K562 (cell line): ENCODE measurements around the gene CAMK2G. TPM values are rescaled to one million over a fixed set of nuclear protein-coding genes. Genes with fewer than 3 reads are reported as not detected.

Experiments
- CEBPG ChIP-seq, 3 experiments: fragments of 200-800 bp in 1 of 3; sonication (Bioruptor generic) in 1 of 3; sonication (generic) in 1 of 3; formaldehyde crosslinking in 1 of 3; IDR thresholded peaks in 2 of 3; conservative IDR thresholded peaks in 1 of 3; 2 replicates each; pipeline versions ENCODE4 v1.6.1 to v1.8.0; 2016 to 2022; ENCODE audit warnings: missing compliant biosample characterization in 2 of 3, missing genetic modification characterization in 2 of 3, mild to moderate bottlenecking in 1 of 3, missing genetic modification reagents in 1 of 3
- CREB3 ChIP-seq: fragments of 450-650 bp; conservative IDR thresholded peaks from 2 replicates; pipeline ENCODE4 v1.6.1; 2016; ENCODE audit warnings: missing genetic modification characterization, low read depth, mild to moderate bottlenecking, missing compliant biosample characterization, moderate library complexity
- GABPB2 ChIP-seq: fragments of 250-450 bp; sonication (Bioruptor Pico); conservative IDR thresholded peaks from 2 replicates; pipeline ENCODE4 v1.5.1; 2021; ENCODE audit warnings: mild to moderate bottlenecking
- HDGF ChIP-seq: fragments of 450-650 bp; IDR thresholded peaks from 2 replicates; pipeline ENCODE4 v1.6.1; 2016
- HLTF ChIP-seq: fragments of 450-650 bp; IDR thresholded peaks from 2 replicates; pipeline ENCODE4 v1.6.1; 2016
- HNRNPUL1 ChIP-seq: fragments of 200-400 bp; formaldehyde crosslinking; IDR thresholded peaks from 2 replicates; pipeline ENCODE4 v1.6.1; 2017; ENCODE audit warnings: low read length
- NCOA6 ChIP-seq: fragments of 450-650 bp; IDR thresholded peaks from 2 replicates; pipeline ENCODE4 v1.6.1; 2017; ENCODE audit warnings: mild to moderate bottlenecking
- RNF219 ChIP-seq: fragments of 250-450 bp; sonication (Bioruptor Pico); IDR thresholded peaks from 2 replicates; pipeline ENCODE4 v1.5.0; 2022; ENCODE audit warnings: mild to moderate bottlenecking
- SP1 ChIP-seq: sonication (generic); formaldehyde crosslinking; IDR thresholded peaks from 2 replicates; pipeline ENCODE4 v1.8.1; 2022; ENCODE audit warnings: mild to moderate bottlenecking, missing genetic modification reagents
- TAF7 ChIP-seq: fragments of 450-650 bp; IDR thresholded peaks from 2 replicates; pipeline ENCODE4 v1.6.1; 2016; ENCODE audit warnings: missing genetic modification characterization, missing compliant biosample characterization
- TRIM28 ChIP-seq: fragments of 450-650 bp; IDR thresholded peaks from 2 replicates; pipeline ENCODE4 v1.6.1; 2017
- XRCC5 ChIP-seq: fragments of 200-400 bp; formaldehyde crosslinking; IDR thresholded peaks from 2 replicates; pipeline ENCODE4 v1.6.1; 2017; ENCODE audit warnings: low read depth, mild to moderate bottlenecking, low read length
- ZFP1 ChIP-seq: fragments of 450-650 bp; formaldehyde crosslinking; IDR thresholded peaks from 2 replicates; pipeline ENCODE4 v1.4.0; 2020; ENCODE audit warnings: mild to moderate bottlenecking, mixed read lengths
- ZNF212 ChIP-seq: fragments of 450-650 bp; formaldehyde crosslinking; IDR thresholded peaks from 2 replicates; pipeline ENCODE4 v1.4.0; 2020; ENCODE audit warnings: mild to moderate bottlenecking
- ZNF766 ChIP-seq: fragments of 200-800 bp; sonication (Bioruptor generic); conservative IDR thresholded peaks from 2 replicates; pipeline ENCODE4 v1.6.1; 2016; ENCODE audit warnings: missing genetic modification characterization, missing compliant biosample characterization
- ZNF785 ChIP-seq: fragments of 250-450 bp; sonication (Bioruptor Pico); IDR thresholded peaks from 2 replicates; pipeline ENCODE4 v1.4.0; 2020; ENCODE audit warnings: mild to moderate bottlenecking
- polyA plus RNA-seq, 8 experiments: library from polyadenylated mRNA; depleted of rRNA in 4 of 8; stranded (reverse) in 5 of 8; unstranded in 3 of 8; fragments of >200 nt; fragmentation: Nextera tagmentation in 2 of 8; fragmentation: Illumina TruSeq in 1 of 8; extraction: Ambion mirVana in 2 of 8; extraction: Trizol in 1 of 8; gene quantifications; 2 replicates each; pipeline versions ENCODE4 v1.2.1 to v1.2.3, GENCODE V29; 2011 to 2014; ENCODE audit warnings: inconsistent platforms in 1 of 8, missing spikeins in 1 of 8
- total RNA-seq, 7 experiments: library from RNA; depleted of rRNA in 6 of 7; stranded (reverse); fragments of >200 nt in 6 of 7; fragmentation: Illumina TruSeq in 2 of 7; extraction: Trizol in 2 of 7; gene quantifications; 2 replicates each; pipeline versions ENCODE4 v1.2.1 to v1.2.3, GENCODE V29; 2011 to 2021; ENCODE audit warnings: low replicate concordance in 1 of 7
- TF ChIP-seq, protein P1 (sequence below): fragments of 450-650 bp; IDR thresholded peaks from 2 replicates; pipeline ENCODE4 v1.6.1; 2017; ENCODE audit warnings: mild to moderate bottlenecking, moderate library complexity
- TF ChIP-seq, protein P2 (sequence below): fragments of 200-800 bp; sonication (Bioruptor generic); IDR thresholded peaks from 2 replicates; pipeline ENCODE4 v1.6.1; 2017; ENCODE audit warnings: missing genetic modification characterization, missing compliant biosample characterization
- TF ChIP-seq, protein P3 (sequence below), 2 experiments: fragments of 450-650 bp; IDR thresholded peaks; 2 replicates each; pipeline ENCODE4 v1.6.1; 2016
- TF ChIP-seq, protein P4 (sequence below): fragments of 450-650 bp; IDR thresholded peaks from 2 replicates; pipeline ENCODE4 v1.6.1; 2016; ENCODE audit warnings: mild to moderate bottlenecking

Gene CAMK2G
- total and polyA plus RNA-seq, 9 of the 15 experiments (the other 6 are each of a cell fraction or from before 2014, with no cell fraction given) = 9.0 to 37.9 (median 32.6) TPM

DNA sequence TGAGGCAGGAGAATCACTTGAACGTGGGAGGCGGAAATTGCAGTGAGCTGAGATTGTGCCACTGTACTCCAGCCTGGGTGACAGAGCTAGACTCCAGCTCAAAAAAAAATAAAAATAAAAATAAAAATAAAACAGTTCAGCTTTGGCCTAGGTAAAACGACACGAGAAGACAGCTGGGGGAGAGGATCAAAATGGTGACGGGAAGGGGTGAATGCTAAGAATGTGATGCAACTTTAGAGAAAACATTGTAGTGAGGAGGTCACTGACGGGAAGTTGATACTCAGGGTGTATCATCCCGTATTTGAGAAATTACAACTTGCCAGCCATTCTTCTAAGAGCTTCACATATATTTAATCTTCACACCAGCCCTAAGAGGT is 64.0 kb downstream of the CAMK2G start (continued):
- no peak for TF ChIP-seq XRCC5
- TF ChIP-seq CREB3 (tag) = no peak
- TF ChIP-seq NCOA6 = no peak
- TF ChIP-seq HLTF = 0 out of 2 replicates have a peak, but pooled peaks have one; percentile 42
- TF ChIP-seq TAF7 (tag) = no peak
- no peak for TF ChIP-seq RNF219 (CRISPR knock-in tag)
- no peak for TF ChIP-seq ZNF785 (CRISPR knock-in tag)
- TF ChIP-seq CEBPG (CRISPR knock-in tag; IDR thresholded peaks at IDR 0.05) = peak; percentile 86
- TF ChIP-seq CEBPG (tag; conservative IDR thresholded peaks at IDR 0.05 in 1 of 2, IDR thresholded peaks at IDR 0.05 in 1 of 2) = peak; percentile 79 to 87
- TF ChIP-seq TRIM28 = no peak
- TF ChIP-seq SP1 (CRISPR knock-in tag) = 0 out of 2 replicates have a peak, but pooled peaks have one; percentile 29
- no peak for TF ChIP-seq GABPB2 (CRISPR knock-in tag)
- no peak for TF ChIP-seq ZNF212
- TF ChIP-seq ZFP1 (CRISPR knock-in tag) = 0 out of 2 replicates have a peak, but pooled peaks have one; percentile 22
- TF ChIP-seq ZNF766 (CRISPR knock-in tag) = no peak
- TF ChIP-seq, protein P1, sequence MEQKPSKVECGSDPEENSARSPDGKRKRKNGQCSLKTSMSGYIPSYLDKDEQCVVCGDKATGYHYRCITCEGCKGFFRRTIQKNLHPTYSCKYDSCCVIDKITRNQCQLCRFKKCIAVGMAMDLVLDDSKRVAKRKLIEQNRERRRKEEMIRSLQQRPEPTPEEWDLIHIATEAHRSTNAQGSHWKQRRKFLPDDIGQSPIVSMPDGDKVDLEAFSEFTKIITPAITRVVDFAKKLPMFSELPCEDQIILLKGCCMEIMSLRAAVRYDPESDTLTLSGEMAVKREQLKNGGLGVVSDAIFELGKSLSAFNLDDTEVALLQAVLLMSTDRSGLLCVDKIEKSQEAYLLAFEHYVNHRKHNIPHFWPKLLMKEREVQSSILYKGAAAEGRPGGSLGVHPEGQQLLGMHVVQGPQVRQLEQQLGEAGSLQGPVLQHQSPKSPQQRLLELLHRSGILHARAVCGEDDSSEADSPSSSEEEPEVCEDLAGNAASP = no peak
- TF ChIP-seq, protein P2, sequence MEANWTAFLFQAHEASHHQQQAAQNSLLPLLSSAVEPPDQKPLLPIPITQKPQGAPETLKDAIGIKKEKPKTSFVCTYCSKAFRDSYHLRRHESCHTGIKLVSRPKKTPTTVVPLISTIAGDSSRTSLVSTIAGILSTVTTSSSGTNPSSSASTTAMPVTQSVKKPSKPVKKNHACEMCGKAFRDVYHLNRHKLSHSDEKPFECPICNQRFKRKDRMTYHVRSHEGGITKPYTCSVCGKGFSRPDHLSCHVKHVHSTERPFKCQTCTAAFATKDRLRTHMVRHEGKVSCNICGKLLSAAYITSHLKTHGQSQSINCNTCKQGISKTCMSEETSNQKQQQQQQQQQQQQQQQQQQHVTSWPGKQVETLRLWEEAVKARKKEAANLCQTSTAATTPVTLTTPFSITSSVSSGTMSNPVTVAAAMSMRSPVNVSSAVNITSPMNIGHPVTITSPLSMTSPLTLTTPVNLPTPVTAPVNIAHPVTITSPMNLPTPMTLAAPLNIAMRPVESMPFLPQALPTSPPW (CRISPR knock-in tag) = no peak
- TF ChIP-seq, protein P3, sequence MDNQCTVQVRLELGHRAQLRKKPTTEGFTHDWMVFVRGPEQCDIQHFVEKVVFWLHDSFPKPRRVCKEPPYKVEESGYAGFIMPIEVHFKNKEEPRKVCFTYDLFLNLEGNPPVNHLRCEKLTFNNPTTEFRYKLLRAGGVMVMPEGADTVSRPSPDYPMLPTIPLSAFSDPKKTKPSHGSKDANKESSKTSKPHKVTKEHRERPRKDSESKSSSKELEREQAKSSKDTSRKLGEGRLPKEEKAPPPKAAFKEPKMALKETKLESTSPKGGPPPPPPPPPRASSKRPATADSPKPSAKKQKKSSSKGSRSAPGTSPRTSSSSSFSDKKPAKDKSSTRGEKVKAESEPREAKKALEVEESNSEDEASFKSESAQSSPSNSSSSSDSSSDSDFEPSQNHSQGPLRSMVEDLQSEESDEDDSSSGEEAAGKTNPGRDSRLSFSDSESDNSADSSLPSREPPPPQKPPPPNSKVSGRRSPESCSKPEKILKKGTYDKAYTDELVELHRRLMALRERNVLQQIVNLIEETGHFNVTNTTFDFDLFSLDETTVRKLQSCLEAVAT (IDR thresholded peaks at IDR 0.05) = peak in 1 of 2 experiments; percentile 44; a peak in 1 of 4 replicates
- TF ChIP-seq HDGF = no peak
- TF ChIP-seq, protein P4, sequence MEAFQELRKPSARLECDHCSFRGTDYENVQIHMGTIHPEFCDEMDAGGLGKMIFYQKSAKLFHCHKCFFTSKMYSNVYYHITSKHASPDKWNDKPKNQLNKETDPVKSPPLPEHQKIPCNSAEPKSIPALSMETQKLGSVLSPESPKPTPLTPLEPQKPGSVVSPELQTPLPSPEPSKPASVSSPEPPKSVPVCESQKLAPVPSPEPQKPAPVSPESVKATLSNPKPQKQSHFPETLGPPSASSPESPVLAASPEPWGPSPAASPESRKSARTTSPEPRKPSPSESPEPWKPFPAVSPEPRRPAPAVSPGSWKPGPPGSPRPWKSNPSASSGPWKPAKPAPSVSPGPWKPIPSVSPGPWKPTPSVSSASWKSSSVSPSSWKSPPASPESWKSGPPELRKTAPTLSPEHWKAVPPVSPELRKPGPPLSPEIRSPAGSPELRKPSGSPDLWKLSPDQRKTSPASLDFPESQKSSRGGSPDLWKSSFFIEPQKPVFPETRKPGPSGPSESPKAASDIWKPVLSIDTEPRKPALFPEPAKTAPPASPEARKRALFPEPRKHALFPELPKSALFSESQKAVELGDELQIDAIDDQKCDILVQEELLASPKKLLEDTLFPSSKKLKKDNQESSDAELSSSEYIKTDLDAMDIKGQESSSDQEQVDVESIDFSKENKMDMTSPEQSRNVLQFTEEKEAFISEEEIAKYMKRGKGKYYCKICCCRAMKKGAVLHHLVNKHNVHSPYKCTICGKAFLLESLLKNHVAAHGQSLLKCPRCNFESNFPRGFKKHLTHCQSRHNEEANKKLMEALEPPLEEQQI = no peak
- no peak for TF ChIP-seq HNRNPUL1
